ENCODE results near the gene CCDC177. TPM values are rescaled to one million over a fixed set of nuclear protein-coding genes. Genes with fewer than 3 reads are reported as not detected.

The CCDC177 gene
- total RNA-seq, 1 experiment from 2014 or later, result 2.1 TPM

DNA sequence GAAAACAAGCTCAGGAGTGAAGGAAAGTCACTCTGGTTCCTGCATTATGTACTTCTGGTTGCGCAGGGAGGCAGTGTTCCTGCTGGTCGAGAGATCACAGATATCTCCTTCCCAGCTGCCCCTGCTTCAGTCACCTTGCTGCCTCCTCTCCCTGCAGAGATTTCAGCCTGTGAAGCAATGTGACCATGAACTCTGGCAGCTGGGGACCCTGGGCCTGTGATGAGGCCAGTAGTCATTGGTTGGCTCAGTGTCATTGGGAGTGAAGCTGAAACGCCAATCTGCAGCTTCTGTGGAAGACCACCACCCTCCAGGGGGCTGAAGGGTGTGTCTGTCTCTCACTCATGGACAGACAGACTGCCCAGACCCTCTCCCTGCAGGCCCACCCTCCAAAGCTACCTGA lies 45.1 kb downstream of the CCDC177 start (continued):
- TF ChIP-seq, protein P1, sequence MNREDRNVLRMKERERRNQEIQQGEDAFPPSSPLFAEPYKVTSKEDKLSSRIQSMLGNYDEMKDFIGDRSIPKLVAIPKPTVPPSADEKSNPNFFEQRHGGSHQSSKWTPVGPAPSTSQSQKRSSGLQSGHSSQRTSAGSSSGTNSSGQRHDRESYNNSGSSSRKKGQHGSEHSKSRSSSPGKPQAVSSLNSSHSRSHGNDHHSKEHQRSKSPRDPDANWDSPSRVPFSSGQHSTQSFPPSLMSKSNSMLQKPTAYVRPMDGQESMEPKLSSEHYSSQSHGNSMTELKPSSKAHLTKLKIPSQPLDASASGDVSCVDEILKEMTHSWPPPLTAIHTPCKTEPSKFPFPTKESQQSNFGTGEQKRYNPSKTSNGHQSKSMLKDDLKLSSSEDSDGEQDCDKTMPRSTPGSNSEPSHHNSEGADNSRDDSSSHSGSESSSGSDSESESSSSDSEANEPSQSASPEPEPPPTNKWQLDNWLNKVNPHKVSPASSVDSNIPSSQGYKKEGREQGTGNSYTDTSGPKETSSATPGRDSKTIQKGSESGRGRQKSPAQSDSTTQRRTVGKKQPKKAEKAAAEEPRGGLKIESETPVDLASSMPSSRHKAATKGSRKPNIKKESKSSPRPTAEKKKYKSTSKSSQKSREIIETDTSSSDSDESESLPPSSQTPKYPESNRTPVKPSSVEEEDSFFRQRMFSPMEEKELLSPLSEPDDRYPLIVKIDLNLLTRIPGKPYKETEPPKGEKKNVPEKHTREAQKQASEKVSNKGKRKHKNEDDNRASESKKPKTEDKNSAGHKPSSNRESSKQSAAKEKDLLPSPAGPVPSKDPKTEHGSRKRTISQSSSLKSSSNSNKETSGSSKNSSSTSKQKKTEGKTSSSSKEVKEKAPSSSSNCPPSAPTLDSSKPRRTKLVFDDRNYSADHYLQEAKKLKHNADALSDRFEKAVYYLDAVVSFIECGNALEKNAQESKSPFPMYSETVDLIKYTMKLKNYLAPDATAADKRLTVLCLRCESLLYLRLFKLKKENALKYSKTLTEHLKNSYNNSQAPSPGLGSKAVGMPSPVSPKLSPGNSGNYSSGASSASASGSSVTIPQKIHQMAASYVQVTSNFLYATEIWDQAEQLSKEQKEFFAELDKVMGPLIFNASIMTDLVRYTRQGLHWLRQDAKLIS (CRISPR knock-in tag; IDR thresholded peaks at IDR 0.05; ENCODE audit: borderline replicate concordance), result no peak
- TF ChIP-seq ZNF416 (CRISPR knock-in tag; IDR thresholded peaks at IDR 0.05), result no peak
- no peak for TF ChIP-seq IRF1 (CRISPR knock-in tag; IDR thresholded peaks at IDR 0.05)

DNA sequence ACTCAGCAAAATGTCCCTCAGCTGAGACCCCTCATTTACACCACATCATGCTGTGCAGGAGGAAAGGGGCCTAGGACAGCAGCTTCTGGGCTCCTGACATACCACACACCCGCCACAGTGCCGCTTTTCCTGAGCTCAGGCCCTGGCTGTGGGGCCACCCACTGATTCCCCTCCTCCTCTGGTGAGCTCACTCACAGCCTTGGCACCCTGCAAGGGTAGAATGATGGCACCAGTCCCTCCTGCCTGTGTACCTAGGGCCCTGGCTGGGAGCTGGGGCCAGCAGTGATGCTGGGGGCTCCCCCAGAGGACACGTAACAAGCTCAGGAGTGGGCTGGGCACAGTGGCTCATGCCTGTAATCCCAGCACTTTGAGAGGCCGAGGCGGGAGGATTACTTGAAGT lies 45.7 kb downstream of the CCDC177 start:
- ATAC-seq (no peak), DNase-seq (ENCODE audit: low spot score) (no peak)
- H3K9me3 Mint-ChIP-seq, result no peaks in the 10 kb centered on the region
- H3K4me3 Mint-ChIP-seq, result no peak overlapping the region
- CTCF ChIA-PET, result interaction anchor here (0.6 to 3.7 kb wide), 8 partner anchors 16 to 139 kb away, joined by 3 to 20 read pairs (median 4); no protein-coding TSS in a partner anchor
- TF ChIP-seq IRF2 (CRISPR knock-in tag; IDR thresholded peaks at IDR 0.05; ENCODE audit: borderline replicate concordance, low read depth) (no peak), PRDM15 (CRISPR knock-in tag; IDR thresholded peaks at IDR 0.05) (no peak)
- TF ChIP-seq, protein P2, sequence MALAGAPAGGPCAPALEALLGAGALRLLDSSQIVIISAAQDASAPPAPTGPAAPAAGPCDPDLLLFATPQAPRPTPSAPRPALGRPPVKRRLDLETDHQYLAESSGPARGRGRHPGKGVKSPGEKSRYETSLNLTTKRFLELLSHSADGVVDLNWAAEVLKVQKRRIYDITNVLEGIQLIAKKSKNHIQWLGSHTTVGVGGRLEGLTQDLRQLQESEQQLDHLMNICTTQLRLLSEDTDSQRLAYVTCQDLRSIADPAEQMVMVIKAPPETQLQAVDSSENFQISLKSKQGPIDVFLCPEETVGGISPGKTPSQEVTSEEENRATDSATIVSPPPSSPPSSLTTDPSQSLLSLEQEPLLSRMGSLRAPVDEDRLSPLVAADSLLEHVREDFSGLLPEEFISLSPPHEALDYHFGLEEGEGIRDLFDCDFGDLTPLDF (CRISPR knock-in tag; IDR thresholded peaks at IDR 0.05), result no peak
- peaks cover 3% of the 10 kb centered on the region; the same call in 1 of the 2 replicates for H3K27me3 Mint-ChIP-seq (ENCODE audit: low read depth)
- no peaks in the 10 kb centered on the region for H3K36me3 Mint-ChIP-seq
- H3K27ac Mint-ChIP-seq, result no peak overlapping the region
- POLR2A ChIA-PET, result no interaction called here
- no peaks in the 10 kb centered on the region for H3K4me1 Mint-ChIP-seq

- CTCF ChIA-PET, result interaction anchor here (0.9 to 3.7 kb wide), 3 partner anchors 20 to 56 kb away, joined by 4 to 20 read pairs (median 17); no protein-coding TSS in a partner anchor
- no peak overlapping the region for H3K4me3 Mint-ChIP-seq
- no peaks in the 10 kb centered on the region for H3K36me3 Mint-ChIP-seq
- peaks cover 2% of the 10 kb centered on the region; the same call in 1 of the 2 replicates for H3K27me3 Mint-ChIP-seq (ENCODE audit: low read depth)
- H3K4me1 Mint-ChIP-seq, result no peaks in the 10 kb centered on the region
- POLR2A ChIA-PET, result no interaction called here
- no peak for ATAC-seq
- no peak for DNase-seq (ENCODE audit: low spot score)
- no peak overlapping the region for H3K27ac Mint-ChIP-seq
- H3K9me3 Mint-ChIP-seq, result no peaks in the 10 kb centered on the region
- TF ChIP-seq, protein P3, sequence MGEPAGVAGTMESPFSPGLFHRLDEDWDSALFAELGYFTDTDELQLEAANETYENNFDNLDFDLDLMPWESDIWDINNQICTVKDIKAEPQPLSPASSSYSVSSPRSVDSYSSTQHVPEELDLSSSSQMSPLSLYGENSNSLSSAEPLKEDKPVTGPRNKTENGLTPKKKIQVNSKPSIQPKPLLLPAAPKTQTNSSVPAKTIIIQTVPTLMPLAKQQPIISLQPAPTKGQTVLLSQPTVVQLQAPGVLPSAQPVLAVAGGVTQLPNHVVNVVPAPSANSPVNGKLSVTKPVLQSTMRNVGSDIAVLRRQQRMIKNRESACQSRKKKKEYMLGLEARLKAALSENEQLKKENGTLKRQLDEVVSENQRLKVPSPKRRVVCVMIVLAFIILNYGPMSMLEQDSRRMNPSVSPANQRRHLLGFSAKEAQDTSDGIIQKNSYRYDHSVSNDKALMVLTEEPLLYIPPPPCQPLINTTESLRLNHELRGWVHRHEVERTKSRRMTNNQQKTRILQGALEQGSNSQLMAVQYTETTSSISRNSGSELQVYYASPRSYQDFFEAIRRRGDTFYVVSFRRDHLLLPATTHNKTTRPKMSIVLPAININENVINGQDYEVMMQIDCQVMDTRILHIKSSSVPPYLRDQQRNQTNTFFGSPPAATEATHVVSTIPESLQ (CRISPR knock-in tag; IDR thresholded peaks at IDR 0.05), result no peak
- TF ChIP-seq RORB (CRISPR knock-in tag; IDR thresholded peaks at IDR 0.05) (no peak), ATF1 (CRISPR knock-in tag; IDR thresholded peaks at IDR 0.05) (no peak), MLX (CRISPR knock-in tag; IDR thresholded peaks at IDR 0.05) (no peak), TEAD1 (CRISPR knock-in tag; IDR thresholded peaks at IDR 0.05) (no peak), FOXP1 (CRISPR knock-in tag; IDR thresholded peaks at IDR 0.05; ENCODE audit: borderline replicate concordance) (no peak)
- TF ChIP-seq, protein P1 (CRISPR knock-in tag; IDR thresholded peaks at IDR 0.05; ENCODE audit: borderline replicate concordance), result no peak
- TF ChIP-seq, protein P4, sequence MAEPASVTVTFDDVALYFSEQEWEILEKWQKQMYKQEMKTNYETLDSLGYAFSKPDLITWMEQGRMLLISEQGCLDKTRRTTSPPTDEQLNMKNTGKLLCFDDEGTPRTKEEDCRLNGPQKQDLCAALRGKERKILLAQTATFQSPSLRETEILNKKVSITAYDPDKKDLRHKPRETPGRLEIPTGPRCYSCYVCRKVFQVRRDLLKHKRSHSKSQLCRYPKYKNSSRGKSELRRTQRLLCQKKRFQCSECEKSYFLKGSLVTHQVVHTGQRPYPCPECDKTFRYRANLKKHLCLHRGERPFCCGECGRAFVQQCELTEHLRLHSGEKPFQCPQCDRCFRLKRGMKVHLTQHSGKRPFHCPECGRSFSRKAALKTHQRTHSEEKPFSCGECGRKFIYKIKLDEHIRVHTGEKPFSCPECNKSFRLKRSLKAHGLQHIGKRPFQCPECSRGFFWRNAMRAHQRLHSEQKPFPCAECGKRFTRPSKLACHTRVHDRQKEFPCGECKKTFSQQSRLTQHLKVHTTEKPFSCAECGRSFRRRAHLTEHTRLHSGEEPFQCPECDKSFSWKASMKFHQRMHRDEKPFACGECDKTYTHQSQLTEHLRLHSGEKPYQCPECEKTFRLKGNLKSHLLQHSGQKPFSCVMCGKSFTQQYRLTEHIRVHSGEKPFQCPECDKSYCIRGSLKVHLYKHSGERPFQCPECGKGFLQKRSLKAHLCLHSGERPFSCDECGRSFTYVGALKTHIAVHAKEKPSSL (CRISPR knock-in tag; conservative IDR thresholded peaks at IDR 0.05), result no peak
These were observed 46.5 kb downstream of the CCDC177 start for GRCh38 chr14:69528143-69528542.
